Right ventricle myocardium superior (tissue), 1 donor: ENCODE data around the gene LSM11. TPM values are rescaled to one million over a fixed set of nuclear protein-coding genes. Genes with fewer than 3 reads are reported as not detected.

Experiments
- total RNA-seq: library from RNA; stranded (reverse); fragmentation: NEBNext Ultra II Directional; extraction: Animal tissue kit (Norgen Biotek cat#: 25700); gene quantifications from one replicate; pipeline ENCODE4 v1.2.1, GENCODE V29; 2021
- donor health status: DM: no; HTN: yes; CAD: no; lungs with severe emphysema.

Gene LSM11
- total RNA-seq, 1 donor from 2014 or later: 1.3 TPM

Other genes starting within 250 kb of the LSM11 start
- gene ADAM19, start 167.9 kb upstream of the LSM11 start, total RNA-seq: 8.4 TPM
- 0.13 TPM for gene SOX30, start 91.3 kb upstream of the LSM11 start, total RNA-seq
- not detected for gene C5orf52, start 72.2 kb upstream of the LSM11 start, total RNA-seq
- 4.1 TPM for gene THG1L, start 12.3 kb upstream of the LSM11 start, total RNA-seq
- gene CLINT1, start 115.4 kb downstream of the LSM11 start, total RNA-seq: 55.5 TPM